HEK293T (cell line): ENCODE results near the gene ENTPD7.

Source experiments
- CTCF ChIA-PET: fragments of 350-600 bp; formaldehyde crosslinking; extraction: SDS; loops from one replicate; lab custom pipeline; 2021; ENCODE audit warnings: antibody characterized with exemption, inconsistent platforms; lab: Yijun Ruan, JAX
- POLR2A ChIA-PET: fragments of 350-600 bp; formaldehyde crosslinking; extraction: SDS; loops from one replicate; lab custom pipeline; 2020; ENCODE audit warnings: antibody characterized with exemption, inconsistent platforms; lab: Yijun Ruan, JAX
- DNase-seq: peaks from one replicate; pipeline ENCODE4 v3.0.0; 2012; ENCODE audit warnings: mixed read lengths; ENCODE audit errors: extremely low spot score
- ARNT ChIP-seq: fragments of 450-650 bp; IDR thresholded peaks from 2 replicates; pipeline ENCODE4 v1.6.1; 2017; ENCODE audit warnings: mild to moderate bottlenecking
- BHLHE40 ChIP-seq: fragments of 450-650 bp; IDR thresholded peaks from 2 replicates; pipeline ENCODE4 v1.6.1; 2016; ENCODE audit warnings: mild to moderate bottlenecking, moderate library complexity, borderline replicate concordance
- CTBP1 ChIP-seq: fragments of 450-650 bp; IDR thresholded peaks from 2 replicates; pipeline ENCODE4 v1.6.1; 2016; ENCODE audit warnings: borderline replicate concordance
- ELF4 ChIP-seq: fragments of 450-650 bp; IDR thresholded peaks from 2 replicates; pipeline ENCODE4 v1.6.1; 2017; ENCODE audit warnings: antibody characterized with exemption
- FOXA1 ChIP-seq: fragments of 450-650 bp; IDR thresholded peaks from 2 replicates; pipeline ENCODE4 v1.6.1; 2016; ENCODE audit warnings: mild to moderate bottlenecking
- FOXK2 ChIP-seq: fragments of 450-650 bp; IDR thresholded peaks from 2 replicates; pipeline ENCODE4 v1.6.1; 2016; ENCODE audit warnings: mild to moderate bottlenecking
- FOXM1 ChIP-seq: fragments of 450-650 bp; IDR thresholded peaks from 2 replicates; pipeline ENCODE4 v1.6.1; 2017; ENCODE audit warnings: mild to moderate bottlenecking, borderline replicate concordance
- HDGF ChIP-seq: fragments of 450-650 bp; IDR thresholded peaks from 2 replicates; pipeline ENCODE4 v1.6.1; 2017; ENCODE audit warnings: antibody characterized with exemption, borderline replicate concordance
- L3MBTL2 ChIP-seq: fragments of 450-650 bp; conservative IDR thresholded peaks from 2 replicates; pipeline ENCODE4 v1.6.1; 2016; ENCODE audit warnings: mild to moderate bottlenecking
- LEF1 ChIP-seq: fragments of 450-650 bp; IDR thresholded peaks from 2 replicates; pipeline ENCODE4 v1.6.1; 2017; ENCODE audit warnings: mild to moderate bottlenecking, borderline replicate concordance
- NFRKB ChIP-seq: fragments of 450-650 bp; IDR thresholded peaks from 2 replicates; pipeline ENCODE4 v1.6.1; 2016; ENCODE audit warnings: mild to moderate bottlenecking, moderate library complexity
- SP1 ChIP-seq: fragments of 450-650 bp; IDR thresholded peaks from 2 replicates; pipeline ENCODE4 v1.6.1; 2017
- SUZ12 ChIP-seq: fragments of 450-650 bp; IDR thresholded peaks from 2 replicates; pipeline ENCODE4 v1.6.1; 2016; ENCODE audit warnings: mild to moderate bottlenecking
- TARDBP ChIP-seq: fragments of 450-650 bp; IDR thresholded peaks from 2 replicates; pipeline ENCODE4 v1.6.1; 2016
- ZNF384 ChIP-seq: fragments of 450-650 bp; IDR thresholded peaks from 2 replicates; pipeline ENCODE4 v1.6.1; 2016
- TF ChIP-seq, protein P1 (sequence below): fragments of 450-650 bp; IDR thresholded peaks from 2 replicates; pipeline ENCODE4 v1.6.1; 2016

Gene ENTPD7, protein sequence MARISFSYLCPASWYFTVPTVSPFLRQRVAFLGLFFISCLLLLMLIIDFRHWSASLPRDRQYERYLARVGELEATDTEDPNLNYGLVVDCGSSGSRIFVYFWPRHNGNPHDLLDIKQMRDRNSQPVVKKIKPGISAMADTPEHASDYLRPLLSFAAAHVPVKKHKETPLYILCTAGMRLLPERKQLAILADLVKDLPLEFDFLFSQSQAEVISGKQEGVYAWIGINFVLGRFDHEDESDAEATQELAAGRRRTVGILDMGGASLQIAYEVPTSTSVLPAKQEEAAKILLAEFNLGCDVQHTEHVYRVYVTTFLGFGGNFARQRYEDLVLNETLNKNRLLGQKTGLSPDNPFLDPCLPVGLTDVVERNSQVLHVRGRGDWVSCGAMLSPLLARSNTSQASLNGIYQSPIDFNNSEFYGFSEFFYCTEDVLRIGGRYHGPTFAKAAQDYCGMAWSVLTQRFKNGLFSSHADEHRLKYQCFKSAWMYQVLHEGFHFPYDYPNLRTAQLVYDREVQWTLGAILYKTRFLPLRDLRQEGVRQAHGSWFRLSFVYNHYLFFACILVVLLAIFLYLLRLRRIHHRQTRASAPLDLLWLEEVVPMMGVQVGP

DNA sequence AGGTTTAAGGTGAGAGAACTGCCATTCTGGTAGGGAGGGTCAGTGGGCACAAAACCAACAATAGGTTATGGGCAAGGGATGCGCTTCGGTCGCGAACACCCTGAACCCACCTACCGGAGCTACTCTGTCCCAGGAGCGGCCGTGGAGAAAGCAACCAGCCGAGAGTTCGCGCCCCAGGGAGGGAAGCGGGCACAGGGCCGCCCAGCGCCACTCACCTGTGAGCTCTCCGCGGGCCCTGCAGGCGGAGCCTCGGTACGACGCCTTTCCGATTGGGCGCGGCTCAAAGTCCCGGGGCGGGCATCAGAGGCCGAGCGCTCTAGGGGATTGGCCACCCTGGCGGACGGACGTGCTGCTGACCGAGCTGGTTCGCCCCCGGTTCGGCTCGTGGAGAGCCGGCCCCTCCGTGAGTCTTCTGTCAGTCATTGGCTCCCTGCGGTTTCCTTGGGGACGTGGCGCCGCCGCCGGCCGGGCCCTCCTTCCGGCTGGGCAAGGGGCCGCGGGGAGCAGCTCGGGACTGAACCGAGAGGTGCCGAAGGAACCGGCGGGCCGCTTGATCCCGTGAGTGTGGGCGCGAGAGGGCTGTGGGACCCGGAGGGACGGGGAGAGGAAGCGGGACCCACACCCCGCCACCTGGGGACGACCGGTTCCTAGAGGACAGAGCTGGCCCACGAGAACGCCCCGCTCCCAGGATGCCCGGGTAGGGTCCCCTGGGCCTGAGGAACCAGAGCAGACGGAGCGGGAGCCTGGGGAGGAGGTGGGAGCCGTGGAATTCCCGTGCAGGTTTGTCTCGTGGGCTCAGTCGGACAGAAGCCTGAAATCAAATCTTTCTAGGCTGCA is at the start of gene ENTPD7:
Gene ENTPD7 (plus strand): TSS at position 479 of the 837 bp plus-strand sequence. CDS start 448 bp downstream, outside the sequence.
- no peak for TF ChIP-seq ELF4
- TF ChIP-seq, protein P1, sequence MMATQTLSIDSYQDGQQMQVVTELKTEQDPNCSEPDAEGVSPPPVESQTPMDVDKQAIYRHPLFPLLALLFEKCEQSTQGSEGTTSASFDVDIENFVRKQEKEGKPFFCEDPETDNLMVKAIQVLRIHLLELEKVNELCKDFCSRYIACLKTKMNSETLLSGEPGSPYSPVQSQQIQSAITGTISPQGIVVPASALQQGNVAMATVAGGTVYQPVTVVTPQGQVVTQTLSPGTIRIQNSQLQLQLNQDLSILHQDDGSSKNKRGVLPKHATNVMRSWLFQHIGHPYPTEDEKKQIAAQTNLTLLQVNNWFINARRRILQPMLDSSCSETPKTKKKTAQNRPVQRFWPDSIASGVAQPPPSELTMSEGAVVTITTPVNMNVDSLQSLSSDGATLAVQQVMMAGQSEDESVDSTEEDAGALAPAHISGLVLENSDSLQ = peak; percentile 98
- TF ChIP-seq L3MBTL2 = peak; percentile 68
- ChIA-PET CTCF (interaction anchor here (0.9 kb wide), 1 partner anchor 14 kb away, joined by 3 read pairs; no protein-coding TSS in a partner anchor), POLR2A (interaction anchor here (0.8 to 2.4 kb wide), 14 partner anchors 9 to 229 kb away, joined by 3 to 34 read pairs (median 4); partner anchors contain the start of genes COX15, CUTC, GOT1 and SLC25A28)
- DNase-seq = peak; percentile 100

DNA sequence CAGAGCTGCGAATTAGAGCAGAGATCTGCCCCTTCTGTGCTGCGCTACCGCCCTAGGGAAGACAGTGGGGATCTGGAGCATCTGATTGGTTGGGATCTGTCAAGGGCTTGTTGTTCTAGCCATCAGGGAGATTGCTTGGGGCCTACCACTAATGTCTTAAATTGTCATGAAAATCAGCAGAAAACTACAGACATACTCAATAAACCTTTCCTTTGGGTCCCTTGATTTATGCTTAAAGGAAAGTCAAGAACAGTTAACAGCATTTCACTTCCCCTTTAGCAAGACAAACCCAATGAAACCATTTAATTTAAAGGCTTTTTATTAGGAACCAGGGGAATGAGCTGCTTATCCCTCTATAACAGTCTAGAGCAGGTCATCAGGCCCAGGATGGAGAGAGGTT is 49.1 kb upstream of the ENTPD7 start:
- POLR2A ChIA-PET = interaction anchor here (2.3 kb wide), 1 partner anchor 10 kb away, joined by 6 read pairs; the partner anchor contains the start of gene SLC25A28
- TF ChIP-seq LEF1 (no peak), CTBP1 (no peak), ELF4 (no peak), FOXA1 (no peak), SUZ12 (no peak), FOXK2 (no peak), TARDBP (no peak), BHLHE40 (no peak), SP1 (no peak)
- TF ChIP-seq, protein P1 = no peak
- DNase-seq = no peak
- CTCF ChIA-PET = no interaction called here

DNA sequence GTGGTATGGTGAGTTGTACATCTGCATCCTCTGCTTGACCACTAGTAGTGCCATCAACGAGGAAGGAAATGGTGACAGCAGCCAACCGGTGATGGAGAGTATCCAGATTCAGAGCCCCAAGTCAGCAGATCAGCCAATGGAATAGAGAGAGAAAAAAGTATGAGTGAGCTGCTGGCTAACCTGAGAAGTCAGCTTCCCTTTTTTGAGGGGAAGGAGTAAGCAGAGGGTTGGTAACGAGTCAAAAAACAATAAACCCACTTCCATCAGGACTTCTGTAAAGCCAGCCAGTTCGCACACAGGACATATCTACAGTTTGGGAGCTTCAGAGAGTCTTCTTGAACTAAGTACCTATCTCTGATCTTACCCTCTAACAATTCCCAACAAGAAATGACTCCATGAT is 48.0 kb upstream of the ENTPD7 start:
- ChIA-PET POLR2A (interaction anchor here (0.6 kb wide), 1 partner anchor 10 kb away, joined by 3 read pairs; no protein-coding TSS in a partner anchor), CTCF (interaction anchor here (0.6 to 2.7 kb wide), 5 partner anchors 27 to 175 kb away, joined by 3 to 19 read pairs (median 5); no protein-coding TSS in a partner anchor)
- TF ChIP-seq BHLHE40 (no peak), HDGF (no peak), TARDBP (no peak), ZNF384 (no peak), L3MBTL2 (no peak)
- no peak for DNase-seq

DNA sequence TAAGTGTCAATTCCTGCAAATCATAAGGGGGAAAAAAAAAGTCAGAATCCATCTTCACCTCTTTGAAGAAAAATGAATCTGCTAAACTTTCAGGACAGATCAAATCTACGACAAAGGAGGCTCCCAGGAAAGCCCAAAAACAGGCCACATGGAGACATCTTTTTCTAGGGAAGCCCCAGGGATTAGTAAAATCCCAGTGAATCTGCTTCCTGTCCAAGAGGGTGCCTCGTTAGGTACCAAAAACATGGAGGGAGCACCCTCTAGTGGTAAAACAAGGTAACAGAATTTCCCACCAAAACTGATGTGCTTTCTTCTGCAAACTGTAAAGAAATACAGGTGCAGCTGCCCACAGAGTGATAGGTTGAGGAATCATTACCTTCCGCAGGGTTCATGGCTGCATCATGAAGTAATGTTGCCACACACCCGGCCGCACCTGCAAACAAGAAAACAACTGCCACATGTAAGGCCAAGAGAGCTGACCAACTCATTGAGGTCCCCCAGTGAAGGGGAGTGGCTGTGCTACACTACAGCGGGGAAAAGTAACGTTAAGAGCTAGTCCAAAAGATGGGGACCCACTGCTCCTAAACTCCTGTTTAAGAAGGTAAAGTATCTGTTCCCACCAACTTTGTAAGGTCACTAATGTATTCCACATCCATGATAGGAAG is 47.0 kb upstream of the ENTPD7 start:
- peak; percentile 77 for DNase-seq
- POLR2A ChIA-PET = interaction anchor here (0.8 to 1.0 kb wide), 2 partner anchors 10 to 176 kb away, joined by 3 to 4 read pairs; no protein-coding TSS in a partner anchor

DNA sequence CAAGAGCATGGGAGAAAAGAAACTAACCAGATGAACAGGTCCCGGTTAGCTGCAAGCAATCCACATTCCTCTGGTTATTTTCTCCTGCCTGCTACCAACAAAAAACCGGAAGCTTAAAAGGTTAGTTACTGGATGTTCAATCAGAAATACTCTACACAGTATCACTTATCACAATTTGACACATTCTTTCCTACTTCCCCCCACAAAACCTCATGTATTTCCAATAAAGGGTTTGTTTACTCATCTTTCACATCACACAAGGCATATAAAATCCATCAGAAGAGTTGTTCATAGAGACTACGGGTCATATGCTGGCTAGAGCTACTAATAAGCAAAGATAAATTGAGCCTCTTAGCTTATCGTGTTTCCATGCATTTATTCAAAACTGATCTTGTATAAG is 43.9 kb upstream of the ENTPD7 start:
- DNase-seq = no peak
- ChIA-PET CTCF (interaction anchor here (0.7 to 1.0 kb wide), 3 partner anchors 10 to 382 kb away, joined by 3 to 5 read pairs (median 3); no protein-coding TSS in a partner anchor), POLR2A (no interaction called here)
- TF ChIP-seq HDGF = no peak
- no peak for TF ChIP-seq ZNF384
- no peak for TF ChIP-seq ELF4
- TF ChIP-seq LEF1 = no peak
- no peak for TF ChIP-seq FOXK2
- TF ChIP-seq TARDBP = no peak
- TF ChIP-seq FOXM1 = no peak
- no peak for TF ChIP-seq BHLHE40
- no peak for TF ChIP-seq ARNT
- TF ChIP-seq SP1 = no peak
- no peak for TF ChIP-seq NFRKB
- TF ChIP-seq FOXA1 = no peak
- no peak for TF ChIP-seq CTBP1

More for the DNA sequence above, 47.0 kb upstream of the ENTPD7 start:
- no peak for TF ChIP-seq SP1
- no peak for TF ChIP-seq SUZ12
- TF ChIP-seq FOXK2 = no peak
- TF ChIP-seq FOXM1 = no peak
- TF ChIP-seq ELF4 = no peak
- no peak for TF ChIP-seq TARDBP
- no peak for TF ChIP-seq L3MBTL2
- TF ChIP-seq HDGF = no peak
- TF ChIP-seq ZNF384 = no peak
- no peak for TF ChIP-seq BHLHE40
- no peak for TF ChIP-seq CTBP1
- CTCF ChIA-PET = interaction anchor here (0.6 to 2.7 kb wide), 15 partner anchors 9 to 176 kb away, joined by 3 to 19 read pairs (median 4); no protein-coding TSS in a partner anchor
